Suprapubic skin (tissue), 3 donors: Measurements from ENCODE around the gene CCDC88A.

ENCODE experiments used
- POLR2A ChIP-seq, 2 donors: fragments of 450-650 bp; IDR thresholded peaks; one replicate each; pipeline ENCODE4 v1.6.1; 2017; ENCODE audit warnings: antibody characterized with exemption in 2 of 2, mild to moderate bottlenecking in 2 of 2, moderate library complexity in 2 of 2
- TF ChIP-seq, protein P1 (sequence below), 2 donors: fragments of 200-600 bp in 1 of 2; fragments of 450-650 bp in 1 of 2; sonication (generic) in 1 of 2; IDR thresholded peaks; one replicate each; pipeline ENCODE4 v1.5.1; 2016 to 2019; ENCODE audit warnings: antibody characterized with exemption in 2 of 2, mild to moderate bottlenecking in 1 of 2, moderate library complexity in 1 of 2

DNA sequence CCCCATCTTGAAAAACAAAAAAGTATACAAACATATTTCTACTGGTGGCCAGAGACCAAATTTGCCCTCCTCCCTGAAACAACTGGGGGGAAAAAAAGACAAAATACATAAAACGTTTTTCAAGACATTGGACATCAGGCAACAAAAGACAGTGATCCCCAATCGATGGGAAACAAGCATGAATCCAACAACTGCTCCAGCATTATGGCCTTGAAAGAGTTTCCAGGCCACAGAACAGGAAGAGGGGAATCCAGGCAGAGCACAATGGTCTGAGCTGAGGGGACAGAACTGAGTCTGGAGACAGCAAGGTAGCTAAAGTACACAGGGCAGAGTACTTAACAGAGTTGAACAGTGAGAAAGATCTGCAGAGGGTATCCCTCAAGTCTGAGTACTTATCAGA is 4.4 kb downstream of the CCDC88A start:
- TF ChIP-seq, protein P1, sequence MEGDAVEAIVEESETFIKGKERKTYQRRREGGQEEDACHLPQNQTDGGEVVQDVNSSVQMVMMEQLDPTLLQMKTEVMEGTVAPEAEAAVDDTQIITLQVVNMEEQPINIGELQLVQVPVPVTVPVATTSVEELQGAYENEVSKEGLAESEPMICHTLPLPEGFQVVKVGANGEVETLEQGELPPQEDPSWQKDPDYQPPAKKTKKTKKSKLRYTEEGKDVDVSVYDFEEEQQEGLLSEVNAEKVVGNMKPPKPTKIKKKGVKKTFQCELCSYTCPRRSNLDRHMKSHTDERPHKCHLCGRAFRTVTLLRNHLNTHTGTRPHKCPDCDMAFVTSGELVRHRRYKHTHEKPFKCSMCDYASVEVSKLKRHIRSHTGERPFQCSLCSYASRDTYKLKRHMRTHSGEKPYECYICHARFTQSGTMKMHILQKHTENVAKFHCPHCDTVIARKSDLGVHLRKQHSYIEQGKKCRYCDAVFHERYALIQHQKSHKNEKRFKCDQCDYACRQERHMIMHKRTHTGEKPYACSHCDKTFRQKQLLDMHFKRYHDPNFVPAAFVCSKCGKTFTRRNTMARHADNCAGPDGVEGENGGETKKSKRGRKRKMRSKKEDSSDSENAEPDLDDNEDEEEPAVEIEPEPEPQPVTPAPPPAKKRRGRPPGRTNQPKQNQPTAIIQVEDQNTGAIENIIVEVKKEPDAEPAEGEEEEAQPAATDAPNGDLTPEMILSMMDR (IDR thresholded peaks at IDR 0.05): no peak
- no peak for TF ChIP-seq POLR2A (IDR thresholded peaks at IDR 0.05)
